HG03558 (cell line): ENCODE measurements around the gene LEKR1.

Source experiments
- ATAC-seq: cut with Tn5 transposase; IDR thresholded peaks from one replicate; pipeline ENCODE4 v1.9.1; 2021; ENCODE audit warnings: moderate number of reproducible peaks; ENCODE audit not compliant: unreplicated experiment; ENCODE audit errors: extremely low read depth

Gene LEKR1

DNA sequence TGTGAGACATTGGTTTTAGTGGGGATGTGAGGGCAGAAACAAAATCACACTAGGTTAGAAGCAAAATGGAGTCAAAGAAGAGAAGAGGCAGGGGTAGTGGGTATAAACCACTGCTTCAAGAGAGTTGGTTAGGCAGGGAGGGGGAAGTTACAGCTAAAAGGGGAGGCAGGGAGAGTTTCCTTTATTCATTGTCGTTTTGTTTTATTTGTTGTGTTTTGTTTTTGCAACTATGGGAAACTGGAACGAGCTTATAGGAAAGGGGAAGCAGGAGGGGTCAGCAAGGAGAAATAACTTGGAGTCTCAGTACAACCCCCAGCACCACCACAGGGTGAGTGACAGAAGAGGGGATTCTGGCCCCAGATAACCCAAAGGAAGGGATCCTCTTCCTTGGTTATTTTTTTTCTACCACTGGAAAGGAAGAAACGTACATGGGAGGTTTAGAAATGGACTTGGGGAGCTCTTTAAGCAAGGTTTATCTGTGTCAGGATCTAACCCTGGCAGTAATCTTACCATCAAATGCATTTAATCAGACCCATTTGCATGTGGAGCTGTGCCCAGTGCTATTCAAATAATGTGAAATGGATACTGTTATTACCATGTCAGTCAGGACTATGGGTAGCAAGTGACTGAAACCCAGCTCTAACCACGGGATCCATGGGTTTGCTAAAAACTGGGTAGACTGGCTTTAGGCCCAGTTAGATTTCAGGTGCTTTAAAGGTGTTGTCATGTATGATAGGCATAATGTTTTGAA is 265.1 kb downstream of the LEKR1 start:
- ATAC-seq: no peak

DNA sequence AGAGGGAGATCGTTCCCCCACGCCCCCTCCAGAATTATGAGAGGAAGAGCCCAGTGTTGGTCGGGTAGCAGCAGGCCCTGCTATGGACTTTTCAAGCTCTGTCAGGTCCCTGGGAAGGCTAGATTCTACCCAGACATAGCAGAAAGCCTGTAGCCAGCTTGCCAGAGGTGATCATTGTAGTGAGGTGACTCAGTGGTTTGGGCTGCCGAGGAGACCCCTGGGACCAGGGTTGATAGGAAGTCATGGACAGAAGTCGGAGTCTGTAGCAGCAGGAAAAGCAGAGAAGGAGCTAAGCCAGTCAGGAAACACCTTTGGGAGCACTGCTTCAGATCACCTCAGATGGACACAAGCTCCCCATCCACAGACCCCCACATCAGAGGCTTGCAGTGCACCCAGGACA is 266.1 kb downstream of the LEKR1 start:
- no peak for ATAC-seq

DNA sequence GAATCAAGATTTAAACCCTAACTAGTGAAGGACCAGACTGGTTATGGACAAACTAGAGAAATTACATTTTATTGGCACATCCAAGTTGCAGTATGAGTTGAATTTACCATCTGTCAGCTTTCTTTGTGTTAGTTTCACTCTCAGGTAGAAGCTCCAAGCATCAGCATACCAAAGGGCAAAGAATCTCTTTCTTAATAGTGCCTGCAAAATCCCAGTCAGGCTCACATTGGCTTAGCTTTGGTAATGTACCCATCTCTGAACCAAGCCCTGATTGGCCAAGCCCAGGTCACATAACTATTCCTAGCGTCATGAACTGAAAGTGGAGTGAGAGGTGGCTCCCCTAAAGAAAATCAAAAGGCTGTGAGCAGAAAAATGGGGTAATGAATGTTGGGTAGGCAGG is 266.9 kb downstream of the LEKR1 start:
- ATAC-seq: no peak

DNA sequence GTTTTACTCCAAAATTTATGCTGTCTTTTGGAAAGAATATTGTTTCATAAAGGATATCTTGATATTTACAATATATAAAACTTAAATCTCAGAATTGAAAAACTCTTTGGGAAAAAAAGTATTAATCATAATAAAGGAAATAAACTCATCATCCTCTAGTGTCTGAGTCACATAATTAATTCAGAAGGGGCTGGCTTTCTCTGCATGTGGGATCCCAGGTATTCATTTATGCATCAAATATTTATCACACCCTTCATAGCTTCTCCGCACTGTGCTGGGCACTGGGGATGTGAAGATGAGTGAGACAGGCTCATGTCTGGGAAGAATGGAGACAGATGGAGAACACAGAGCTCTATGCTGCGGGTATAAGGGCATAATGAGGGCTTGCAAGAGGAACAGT is 268.1 kb downstream of the LEKR1 start:
- ATAC-seq: no peak

DNA sequence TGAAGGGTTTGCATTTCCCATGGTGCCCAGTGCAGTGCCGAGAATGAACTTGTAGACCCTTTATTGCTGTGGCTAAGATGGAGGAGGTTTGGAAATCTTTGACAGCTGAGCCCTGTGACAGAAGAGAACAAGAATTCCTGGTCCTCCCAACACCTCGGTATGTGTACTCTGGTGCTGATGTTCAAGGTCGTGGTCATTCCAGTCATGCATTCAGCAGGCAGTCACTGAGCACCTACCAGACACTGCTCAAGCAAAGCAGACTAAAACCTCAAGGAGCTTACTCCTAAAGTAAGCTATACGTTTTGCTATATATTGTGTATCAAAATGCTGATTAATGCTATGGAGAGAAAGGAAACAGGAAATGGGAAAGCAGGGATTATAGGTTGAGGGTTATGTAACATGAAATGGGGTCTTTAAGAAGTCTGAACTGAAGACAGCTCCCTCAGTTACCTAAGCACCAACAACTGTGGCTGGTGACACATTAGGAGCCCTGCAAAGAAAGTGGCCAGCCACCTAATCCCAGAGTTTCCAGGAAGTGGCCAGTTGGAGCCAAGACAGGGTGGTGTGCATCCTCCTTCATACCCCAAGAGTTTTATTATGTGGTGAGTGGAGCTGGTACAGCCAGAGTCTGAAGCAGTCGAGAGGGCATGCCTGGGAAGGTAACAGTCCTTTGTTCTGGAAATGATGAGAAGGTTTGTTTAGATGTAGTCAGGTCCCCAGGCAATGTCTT is 268.8 kb downstream of the LEKR1 start:
- ATAC-seq: no peak
